SK-N-SH (cell line): ENCODE results near the gene B4GALT3.

Experiments used
- FOXJ3 ChIP-seq: sonication (generic); formaldehyde crosslinking; IDR thresholded peaks from 2 replicates; pipeline ENCODE4 v1.5.1; 2020; ENCODE audit warnings: mild to moderate bottlenecking, missing genetic modification reagents
- GABPA ChIP-seq: IDR thresholded peaks from 2 replicates; pipeline ENCODE4 v1.4.0; 2012; ENCODE audit warnings: low read depth, mild to moderate bottlenecking
- GATA2 ChIP-seq: sonication (generic); formaldehyde crosslinking; IDR thresholded peaks from 2 replicates; pipeline ENCODE4 v1.5.0; 2020; ENCODE audit warnings: mild to moderate bottlenecking, missing genetic modification reagents
- MXI1 ChIP-seq: IDR thresholded peaks from 2 replicates; pipeline ENCODE4 v1.6.1; 2012; ENCODE audit warnings: mild to moderate bottlenecking, low read depth, low read length, improper control_type of control experiment
- NFIC ChIP-seq: IDR thresholded peaks from 2 replicates; pipeline ENCODE4 v1.4.0; 2012; ENCODE audit warnings: borderline replicate concordance
- SMC3 ChIP-seq: IDR thresholded peaks from 2 replicates; pipeline ENCODE4 v1.6.1; 2012; ENCODE audit warnings: low read depth, low read length, improper control_type of control experiment
- TF ChIP-seq, protein P1 (sequence below): fragments of 200-600 bp; sonication (generic); IDR thresholded peaks from 2 replicates; pipeline ENCODE4 v1.6.1; 2017; ENCODE audit warnings: antibody characterized with exemption, mild to moderate bottlenecking, moderate library complexity
- TF ChIP-seq, protein P2 (sequence below): fragments of 150-350 bp; IDR thresholded peaks from 2 replicates; pipeline ENCODE4 v1.6.1; 2017; ENCODE audit warnings: antibody characterized with exemption, low read length, low read depth, borderline replicate concordance
- TF ChIP-seq, protein P3 (sequence below): IDR thresholded peaks from 2 replicates; pipeline ENCODE4 v1.4.0; 2012; ENCODE audit warnings: low read depth
- TF ChIP-seq, protein P4 (sequence below): IDR thresholded peaks from 2 replicates; pipeline ENCODE4 v1.4.0; 2012; ENCODE audit warnings: low read depth, borderline replicate concordance
- TF ChIP-seq, protein P5 (sequence below): fragments of 150-350 bp; IDR thresholded peaks from 2 replicates; pipeline ENCODE4 v1.6.1; 2016; ENCODE audit warnings: mild to moderate bottlenecking, low read depth, low read length

DNA sequence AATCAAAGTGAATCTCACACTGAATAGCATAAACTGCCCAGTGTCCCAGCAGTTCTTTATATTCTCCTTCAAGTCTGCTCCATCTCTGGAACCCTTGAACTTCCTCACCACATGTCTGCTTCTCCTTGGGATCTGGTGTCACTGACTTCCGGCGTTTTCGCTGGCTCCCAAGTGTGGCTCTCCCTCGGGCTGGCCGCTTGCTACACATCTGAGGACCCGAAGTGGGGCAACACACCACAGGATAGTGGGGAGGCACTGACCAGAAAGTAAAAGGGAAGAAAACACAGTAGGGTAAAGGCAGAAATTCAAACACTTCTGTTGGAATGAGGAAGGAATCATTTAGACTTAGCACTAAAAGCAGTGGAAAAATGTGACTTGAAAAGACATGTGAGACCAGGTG lies 54.3 kb downstream of the B4GALT3 start:
- TF ChIP-seq, protein P1, sequence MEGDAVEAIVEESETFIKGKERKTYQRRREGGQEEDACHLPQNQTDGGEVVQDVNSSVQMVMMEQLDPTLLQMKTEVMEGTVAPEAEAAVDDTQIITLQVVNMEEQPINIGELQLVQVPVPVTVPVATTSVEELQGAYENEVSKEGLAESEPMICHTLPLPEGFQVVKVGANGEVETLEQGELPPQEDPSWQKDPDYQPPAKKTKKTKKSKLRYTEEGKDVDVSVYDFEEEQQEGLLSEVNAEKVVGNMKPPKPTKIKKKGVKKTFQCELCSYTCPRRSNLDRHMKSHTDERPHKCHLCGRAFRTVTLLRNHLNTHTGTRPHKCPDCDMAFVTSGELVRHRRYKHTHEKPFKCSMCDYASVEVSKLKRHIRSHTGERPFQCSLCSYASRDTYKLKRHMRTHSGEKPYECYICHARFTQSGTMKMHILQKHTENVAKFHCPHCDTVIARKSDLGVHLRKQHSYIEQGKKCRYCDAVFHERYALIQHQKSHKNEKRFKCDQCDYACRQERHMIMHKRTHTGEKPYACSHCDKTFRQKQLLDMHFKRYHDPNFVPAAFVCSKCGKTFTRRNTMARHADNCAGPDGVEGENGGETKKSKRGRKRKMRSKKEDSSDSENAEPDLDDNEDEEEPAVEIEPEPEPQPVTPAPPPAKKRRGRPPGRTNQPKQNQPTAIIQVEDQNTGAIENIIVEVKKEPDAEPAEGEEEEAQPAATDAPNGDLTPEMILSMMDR, result no peak
- no peak for TF ChIP-seq GABPA
- TF ChIP-seq, protein P2, sequence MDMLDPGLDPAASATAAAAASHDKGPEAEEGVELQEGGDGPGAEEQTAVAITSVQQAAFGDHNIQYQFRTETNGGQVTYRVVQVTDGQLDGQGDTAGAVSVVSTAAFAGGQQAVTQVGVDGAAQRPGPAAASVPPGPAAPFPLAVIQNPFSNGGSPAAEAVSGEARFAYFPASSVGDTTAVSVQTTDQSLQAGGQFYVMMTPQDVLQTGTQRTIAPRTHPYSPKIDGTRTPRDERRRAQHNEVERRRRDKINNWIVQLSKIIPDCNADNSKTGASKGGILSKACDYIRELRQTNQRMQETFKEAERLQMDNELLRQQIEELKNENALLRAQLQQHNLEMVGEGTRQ, result no peak
- TF ChIP-seq MXI1, result no peak
- TF ChIP-seq GATA2, result no peak
- TF ChIP-seq, protein P3, sequence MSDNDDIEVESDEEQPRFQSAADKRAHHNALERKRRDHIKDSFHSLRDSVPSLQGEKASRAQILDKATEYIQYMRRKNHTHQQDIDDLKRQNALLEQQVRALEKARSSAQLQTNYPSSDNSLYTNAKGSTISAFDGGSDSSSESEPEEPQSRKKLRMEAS, result no peak
- TF ChIP-seq, protein P4, sequence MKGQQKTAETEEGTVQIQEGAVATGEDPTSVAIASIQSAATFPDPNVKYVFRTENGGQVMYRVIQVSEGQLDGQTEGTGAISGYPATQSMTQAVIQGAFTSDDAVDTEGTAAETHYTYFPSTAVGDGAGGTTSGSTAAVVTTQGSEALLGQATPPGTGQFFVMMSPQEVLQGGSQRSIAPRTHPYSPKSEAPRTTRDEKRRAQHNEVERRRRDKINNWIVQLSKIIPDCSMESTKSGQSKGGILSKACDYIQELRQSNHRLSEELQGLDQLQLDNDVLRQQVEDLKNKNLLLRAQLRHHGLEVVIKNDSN, result no peak
- TF ChIP-seq FOXJ3 (CRISPR knock-in tag), result no peak
- TF ChIP-seq, protein P5, sequence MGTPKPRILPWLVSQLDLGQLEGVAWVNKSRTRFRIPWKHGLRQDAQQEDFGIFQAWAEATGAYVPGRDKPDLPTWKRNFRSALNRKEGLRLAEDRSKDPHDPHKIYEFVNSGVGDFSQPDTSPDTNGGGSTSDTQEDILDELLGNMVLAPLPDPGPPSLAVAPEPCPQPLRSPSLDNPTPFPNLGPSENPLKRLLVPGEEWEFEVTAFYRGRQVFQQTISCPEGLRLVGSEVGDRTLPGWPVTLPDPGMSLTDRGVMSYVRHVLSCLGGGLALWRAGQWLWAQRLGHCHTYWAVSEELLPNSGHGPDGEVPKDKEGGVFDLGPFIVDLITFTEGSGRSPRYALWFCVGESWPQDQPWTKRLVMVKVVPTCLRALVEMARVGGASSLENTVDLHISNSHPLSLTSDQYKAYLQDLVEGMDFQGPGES, result no peak
- TF ChIP-seq SMC3, result no peak
- TF ChIP-seq NFIC, result no peak
